ENCODE data around the gene ZBTB45.

ZBTB45 gene

GRCh38 chr19:58538257-58539168, 18.9 kb upstream of the ZBTB45 start:
- no peak for DNase-seq

GRCh38 chr19:58536852-58537798, 17.5 kb upstream of the ZBTB45 start:
- DNase-seq, result no peak

- no peak for DNase-seq
Measured at GRCh38 chr19:58535857-58536256, 16.2 kb upstream of the ZBTB45 start.

GRCh38 chr19:58531034-58531840, 11.6 kb upstream of the ZBTB45 start:
- no peak for DNase-seq

GRCh38 chr19:58529405-58529804, 9.8 kb upstream of the ZBTB45 start:
- no peak for DNase-seq

- DNase-seq, result no peak
Measured at GRCh38 chr19:58522709-58523108, 3.1 kb upstream of the ZBTB45 start.

GRCh38 chr19:58521651-58522050, 2.0 kb upstream of the ZBTB45 start:
- no peak for DNase-seq

GRCh38 chr19:58520257-58520599, 618 bp upstream of the ZBTB45 start:
- DNase-seq, result no peak

GRCh38 chr19:58519087-58519354, 589 bp downstream of the ZBTB45 start:
- DNase-seq, result peak; percentile 80

GRCh38 chr19:58518256-58519086, 1.1 kb downstream of the ZBTB45 start:
- DNase-seq, result no peak

GRCh38 chr19:58516964-58517833, 2.4 kb downstream of the ZBTB45 start:
- DNase-seq, result no peak

GRCh38 chr19:58516246-58516836, 3.3 kb downstream of the ZBTB45 start:
- DNase-seq, result no peak

- no peak for DNase-seq
Measured at GRCh38 chr19:58515259-58515658, 4.4 kb downstream of the ZBTB45 start.

GRCh38 chr19:58514564-58515022, 5.0 kb downstream of the ZBTB45 start:
- DNase-seq, result no peak

GRCh38 chr19:58513694-58514563, 5.7 kb downstream of the ZBTB45 start:
- DNase-seq, result peak; percentile 81

- DNase-seq, result no peak
Measured at GRCh38 chr19:58513213-58513693, 6.4 kb downstream of the ZBTB45 start.

GRCh38 chr19:58511353-58512208, 8.0 kb downstream of the ZBTB45 start, which contains the start of gene SLC27A5:
Gene SLC27A5, minus strand, starts transcription at chr19:58511992. Its CDS starts 37 bp downstream, at chr19:58511955.
- DNase-seq, result no peak

Measured in fibroblast of skin of back (primary cell).